Hypothalamus (tissue), 51 donors: ENCODE data around the gene CFLAR.
A peak's percentile ranks its signal among the peaks of the same experiment; 100 is the strongest.
"Not testable (repeated sequence)": the region's sequence is repeated elsewhere in the genome, so short reads cannot be mapped to it uniquely, and the experiment has no call there.

Experiments used
- DNase-seq, 51 donors: peaks; one replicate each; lab custom pipeline; 2025; lab: John Stamatoyannopoulos, UW

The CFLAR gene

GRCh38 chr2:201172279-201172678, 56.3 kb downstream of the CFLAR start:
- no peak for DNase-seq

- DNase-seq, result no peak
Measured at GRCh38 chr2:201174687-201175086, 58.7 kb downstream of the CFLAR start.

GRCh38 chr2:201176081-201176481, 60.1 kb downstream of the CFLAR start:
- no peak for DNase-seq

- DNase-seq, result no peak
Measured at GRCh38 chr2:201180010-201180409, 64.0 kb downstream of the CFLAR start.

- peak in 1 of 51 donors; percentile 11 for DNase-seq
Measured at GRCh38 chr2:201182650-201183364, 66.8 kb downstream of the CFLAR start, which contains the start of gene CASP10. TSS of gene CASP10 (plus strand) at chr2:201183141. CDS start at chr2:201185778, 2,637 bp downstream.

GRCh38 chr2:201183365-201183727, 67.4 kb downstream of the CFLAR start:
- no peak for DNase-seq

GRCh38 chr2:201183835-201184234, 67.9 kb downstream of the CFLAR start:
- not testable (repeated sequence) for DNase-seq

- not testable (repeated sequence) for DNase-seq
Measured at GRCh38 chr2:201184248-201184647, 68.3 kb downstream of the CFLAR start.

- no peak for DNase-seq
Measured at GRCh38 chr2:201185863-201186262, 69.9 kb downstream of the CFLAR start.

- DNase-seq, result no peak
Measured at GRCh38 chr2:201186982-201187381, 71.0 kb downstream of the CFLAR start.

- DNase-seq, result no peak
Measured at GRCh38 chr2:201188449-201188848, 72.5 kb downstream of the CFLAR start.

- DNase-seq, result no peak
Measured at GRCh38 chr2:201191132-201191875, 75.3 kb downstream of the CFLAR start.

GRCh38 chr2:201194097-201194496, 78.1 kb downstream of the CFLAR start:
- DNase-seq, result no peak

- no peak for DNase-seq
Measured at GRCh38 chr2:201195331-201195730, 79.4 kb downstream of the CFLAR start.

GRCh38 chr2:201196003-201196402, 80.0 kb downstream of the CFLAR start:
- no peak for DNase-seq

- DNase-seq, result no peak
Measured at GRCh38 chr2:201196803-201197202, 80.8 kb downstream of the CFLAR start.

GRCh38 chr2:201197781-201198180, 81.8 kb downstream of the CFLAR start:
- no peak for DNase-seq

- no peak for DNase-seq
Measured at GRCh38 chr2:201199847-201200246, 83.9 kb downstream of the CFLAR start.

- no peak for DNase-seq
Measured at GRCh38 chr2:201200345-201200744, 84.4 kb downstream of the CFLAR start.

- DNase-seq, result no peak
Measured at GRCh38 chr2:201201371-201201770, 85.4 kb downstream of the CFLAR start.

- DNase-seq, result no peak
Measured at GRCh38 chr2:201203916-201204654, 88.1 kb downstream of the CFLAR start.
